H1 (cell line): Measurements from ENCODE around the gene SRGAP3. TPM values are rescaled to one million over a fixed set of nuclear protein-coding genes. Genes with fewer than 3 reads are reported as not detected.

Experiments used
- CTCF ChIA-PET: fragments of 300-600 bp; sonication (Branson Sonifier 250); formaldehyde crosslinking; loops from one replicate; lab custom pipeline; 2021; ENCODE audit not compliant: partially characterized antibody; lab: Charles Lee
- POLR2A ChIA-PET: fragments of 300-600 bp; sonication (Branson Sonifier 250); formaldehyde crosslinking; loops from one replicate; lab custom pipeline; 2021; ENCODE audit warnings: inconsistent platforms; ENCODE audit not compliant: partially characterized antibody; lab: Charles Lee
- DNase-seq, 2 experiments: peaks; one replicate each; pipeline versions ENCODE4 v3.0.0 to v3.0.0-alpha.2; 2010 to 2022; ENCODE audit warnings: low spot score in 2 of 2, low read depth in 1 of 2, mixed read lengths in 1 of 2
- FAIRE-seq: peaks from 2 replicates; lab custom pipeline; 2011; peaks lifted over from hg19 to GRCh38; lab: Jason Lieb, UNC
- H2AFZ ChIP-seq: 2 replicates; pipeline ENCODE4 v1.8.1; 2012; ENCODE audit warnings: low read length, inconsistent platforms
- H2AK5ac ChIP-seq: 2 replicates; pipeline ENCODE4 v1.6.1; 2013; ENCODE audit warnings: low read depth, low read length
- H2BK120ac ChIP-seq: replicated peaks from 2 replicates; pipeline ENCODE3; 2013; ENCODE audit warnings: low read depth, low read length, inconsistent platforms
- H2BK12ac ChIP-seq: 2 replicates; pipeline ENCODE4 v1.6.1; 2013; ENCODE audit warnings: low read depth, low read length
- H2BK15ac ChIP-seq: 2 replicates; pipeline ENCODE4 v1.6.1; 2013; ENCODE audit warnings: low read length
- H2BK20ac ChIP-seq: 2 replicates; pipeline ENCODE4 v1.6.1; 2013; ENCODE audit warnings: low read length
- H2BK5ac ChIP-seq: 2 replicates; pipeline ENCODE4 v1.6.1; 2013; ENCODE audit warnings: low read depth, low read length
- H3K14ac ChIP-seq: 2 replicates; pipeline ENCODE4 v1.6.1; 2013; ENCODE audit warnings: inconsistent platforms; ENCODE audit not compliant: insufficient read length
- H3K18ac ChIP-seq: 2 replicates; pipeline ENCODE4 v1.6.1; 2013; ENCODE audit warnings: low read length; ENCODE audit errors: extremely low read depth
- H3K23ac ChIP-seq: 2 replicates; pipeline ENCODE4 v1.6.1; 2013; ENCODE audit warnings: inconsistent platforms; ENCODE audit not compliant: insufficient read length
- H3K23me2 ChIP-seq: 2 replicates; pipeline ENCODE4 v1.6.1; 2013; ENCODE audit warnings: low read depth, low read length
- H3K27ac ChIP-seq: 2 replicates; pipeline ENCODE4 v1.6.1; 2011; ENCODE audit warnings: low read depth, low read length, inconsistent platforms
- H3K27me3 ChIP-seq, 4 experiments: replicated peaks in 1 of 4; 1 replicate in 1 of 4; 2 replicates in 3 of 4; pipeline versions ENCODE4 v1.6.1 to v1.8.1; 2011 to 2013; ENCODE audit warnings: low read length in 3 of 4, mild to moderate bottlenecking in 3 of 4, inconsistent platforms in 2 of 4, mixed read lengths in 2 of 4, moderate library complexity in 1 of 4; ENCODE audit not compliant: control insufficient read depth in 3 of 4, insufficient read depth in 3 of 4; ENCODE audit errors: extremely low read depth in 1 of 4
- H3K36me3 ChIP-seq, 4 experiments: 2 replicates each; pipeline versions ENCODE4 v1.6.1 to v1.8.1; 2011 to 2013; ENCODE audit warnings: mild to moderate bottlenecking in 4 of 4, low read length in 3 of 4, moderate library complexity in 2 of 4, control low read depth in 1 of 4, inconsistent platforms in 1 of 4; ENCODE audit not compliant: insufficient read depth in 4 of 4, control insufficient read depth in 2 of 4
- H3K4ac ChIP-seq: replicated peaks from 2 replicates; pipeline ENCODE3; 2013; ENCODE audit warnings: low read length, low read depth, mixed read lengths, inconsistent platforms; ENCODE audit not compliant: insufficient read length
- H3K4me1 ChIP-seq, 4 experiments: replicated peaks in 1 of 4; 1 replicate in 1 of 4; 2 replicates in 3 of 4; pipeline versions ENCODE4 v1.6.1 to v1.8.1; 2011 to 2013; ENCODE audit warnings: low read length in 3 of 4, inconsistent platforms in 2 of 4, mixed read lengths in 1 of 4; ENCODE audit not compliant: insufficient read depth in 4 of 4, control insufficient read depth in 3 of 4
- H3K4me2 ChIP-seq, 2 experiments: 2 replicates each; pipeline versions ENCODE4 v1.6.1 to v1.8.1; 2011 to 2013; ENCODE audit warnings: low read depth in 2 of 2, low read length in 2 of 2, control low read depth in 1 of 2, inconsistent platforms in 1 of 2, mild to moderate bottlenecking in 1 of 2; ENCODE audit not compliant: insufficient read depth in 1 of 2
- H3K4me3 ChIP-seq, 4 experiments: fragments of 200-600, 300-600 bp in 1 of 4; sonication (generic), shearing (Covaris generic), sonication (Bioruptor Twin) in 1 of 4; 2 replicates each; pipeline versions ENCODE4 v1.5.1 to v1.8.1; 2011 to 2016; ENCODE audit warnings: low read length in 4 of 4, low read depth in 3 of 4, control low read depth in 2 of 4, inconsistent platforms in 2 of 4, mild to moderate bottlenecking in 2 of 4, mixed read lengths in 1 of 4, moderate library complexity in 1 of 4; ENCODE audit not compliant: insufficient read depth in 2 of 4; ENCODE audit errors: extremely low read depth in 1 of 4
- H3K56ac ChIP-seq: replicated peaks from 2 replicates; pipeline ENCODE3; 2013; ENCODE audit warnings: low read depth, mild to moderate bottlenecking, mixed read lengths, low read length, inconsistent platforms; ENCODE audit not compliant: insufficient read length
- H3K79me1 ChIP-seq: 2 replicates; pipeline ENCODE4 v1.6.1; 2013; ENCODE audit warnings: low read depth, low read length, control low read depth
- H3K79me2 ChIP-seq, 2 experiments: 2 replicates each; pipeline versions ENCODE4 v1.6.1 to v1.8.1; 2012 to 2013; ENCODE audit warnings: low read length in 2 of 2, mild to moderate bottlenecking in 2 of 2, inconsistent platforms in 1 of 2; ENCODE audit not compliant: insufficient read depth in 2 of 2, control insufficient read depth in 1 of 2
- H3K9ac ChIP-seq, 4 experiments: replicated peaks in 1 of 4; 1 replicate in 1 of 4; 2 replicates in 3 of 4; pipeline versions ENCODE4 v1.6.1 to v1.8.1; 2011 to 2013; ENCODE audit warnings: low read depth in 3 of 4, low read length in 3 of 4, control low read depth in 2 of 4, mild to moderate bottlenecking in 2 of 4, moderate library complexity in 2 of 4, inconsistent platforms in 1 of 4; ENCODE audit errors: extremely low read depth in 1 of 4
- H3K9me3 ChIP-seq, 2 experiments: 2 replicates each; pipeline versions ENCODE4 v1.6.1 to v1.8.1; 2012 to 2013; ENCODE audit warnings: mild to moderate bottlenecking in 2 of 2, moderate library complexity in 2 of 2, control low read depth in 1 of 2, inconsistent platforms in 1 of 2, low read depth in 1 of 2, low read length in 1 of 2, mixed read lengths in 1 of 2; ENCODE audit not compliant: insufficient read depth in 2 of 2
- H4K20me1 ChIP-seq, 2 experiments: replicated peaks in 1 of 2; 2 replicates each; pipeline versions ENCODE3 to v1.8.1; 2011 to 2013; ENCODE audit warnings: inconsistent platforms in 2 of 2, low read length in 2 of 2, mild to moderate bottlenecking in 1 of 2; ENCODE audit not compliant: insufficient read depth in 2 of 2, control insufficient read depth in 1 of 2
- H4K5ac ChIP-seq: 2 replicates; pipeline ENCODE4 v1.6.1; 2013; ENCODE audit warnings: low read length, low read depth, mixed read lengths, inconsistent platforms; ENCODE audit not compliant: insufficient read length
- H4K8ac ChIP-seq: 2 replicates; pipeline ENCODE4 v1.8.0; 2013; ENCODE audit warnings: mild to moderate bottlenecking, moderate library complexity, low read length, inconsistent platforms; ENCODE audit not compliant: insufficient read depth; ENCODE audit errors: extremely low read depth
- H4K91ac ChIP-seq: replicated peaks from 2 replicates; pipeline ENCODE3; 2013; ENCODE audit warnings: low read length, mixed read lengths, inconsistent platforms; ENCODE audit not compliant: insufficient read length
- CREB1 ChIP-seq: IDR thresholded peaks from 2 replicates; pipeline ENCODE4 v1.6.1; 2012; ENCODE audit warnings: inconsistent platforms
- EGR1 ChIP-seq: IDR thresholded peaks from 2 replicates; pipeline ENCODE4 v1.6.1; 2011; ENCODE audit warnings: low read depth, low read length, borderline replicate concordance
- EZH2 ChIP-seq: fragments of 200-600 bp; sonication (generic); IDR thresholded peaks from 2 replicates; pipeline ENCODE4 v1.7.1; 2012; ENCODE audit warnings: low read depth, mild to moderate bottlenecking, moderate library complexity, low read length, inconsistent platforms; ENCODE audit not compliant: severe bottlenecking
- KDM1A ChIP-seq: fragments of 200-600, 300-600 bp; sonication (generic); IDR thresholded peaks from 2 replicates; pipeline ENCODE4 v1.7.1; 2016; ENCODE audit warnings: mild to moderate bottlenecking, low read length, borderline replicate concordance
- KDM5A ChIP-seq: fragments of 200-600 bp; IDR thresholded peaks from 2 replicates; pipeline ENCODE4 v1.7.1; 2012; ENCODE audit warnings: mild to moderate bottlenecking, low read length, inconsistent platforms, mixed read lengths
- MAX ChIP-seq: IDR thresholded peaks from 2 replicates; pipeline ENCODE4 v1.6.1; 2012; ENCODE audit warnings: inconsistent platforms
- NRF1 ChIP-seq: IDR thresholded peaks from 2 replicates; pipeline ENCODE4 v1.6.1; 2011; ENCODE audit warnings: mild to moderate bottlenecking, low read depth, low read length, improper control_type of control experiment
- PHF8 ChIP-seq: fragments of 200-600 bp; sonication (generic); conservative IDR thresholded peaks from 2 replicates; pipeline ENCODE4 v1.7.1; 2012; ENCODE audit warnings: low read depth, mild to moderate bottlenecking, inconsistent platforms, low read length, moderate library complexity
- SIX5 ChIP-seq: IDR thresholded peaks from 2 replicates; pipeline ENCODE4 v1.6.1; 2011; ENCODE audit warnings: mild to moderate bottlenecking, low read depth, low read length
- SP1 ChIP-seq: IDR thresholded peaks from 2 replicates; pipeline ENCODE4 v1.6.1; 2011; ENCODE audit warnings: low read depth, low read length
- TBP ChIP-seq: IDR thresholded peaks from 2 replicates; pipeline ENCODE4 v1.6.1; 2011; ENCODE audit warnings: low read depth, low read length, improper control_type of control experiment
- TEAD4 ChIP-seq: IDR thresholded peaks from 2 replicates; pipeline ENCODE4 v1.6.1; 2012; ENCODE audit warnings: low read depth, low read length, inconsistent platforms, mixed read lengths
- YY1 ChIP-seq: IDR thresholded peaks from 2 replicates; pipeline ENCODE4 v1.6.1; 2011; ENCODE audit warnings: low read depth, mild to moderate bottlenecking, low read length
- ZNF274 ChIP-seq: IDR thresholded peaks from 2 replicates; pipeline ENCODE4 v1.7.0; 2012; ENCODE audit warnings: low read length, borderline replicate concordance; ENCODE audit errors: extremely low read depth
- WGBS, 2 experiments: shearing (Covaris generic) in 1 of 2; methylation state at CpG; one replicate each; pipeline versions ENCODE4 v1.1.6 to v1.1.7; 2013 to 2015; ENCODE audit warnings: low lambda C conversion rate in 2 of 2, mixed read lengths in 2 of 2, inconsistent platforms in 1 of 2, low coverage in 1 of 2, missing lambda C conversion rate in 1 of 2; ENCODE audit not compliant: insufficient replicate concordance in 2 of 2, insufficient coverage in 1 of 2, insufficient read length in 1 of 2; ENCODE audit errors: extremely low coverage in 1 of 2, missing lambda C conversion rate in 1 of 2; 5-methylcytosine and 5-hydroxymethylcytosine counted together
- polyA plus RNA-seq, 7 experiments: library from polyadenylated mRNA; depleted of rRNA in 3 of 7; stranded (reverse) in 5 of 7; unstranded in 2 of 7; fragments of >200 nt in 5 of 7; fragments of 200-250 nt in 2 of 7; gene quantifications; 1 replicate in 5 of 7; 2 replicates in 1 of 7; 4 replicates in 1 of 7; pipeline versions ENCODE4 v1.2.1 to v1.2.3, GENCODE V29; 2011 to 2013; ENCODE audit warnings: missing spikeins in 2 of 7, mixed read lengths in 2 of 7
- total RNA-seq: library from RNA; stranded (reverse); fragmentation: NEBNext Ultra II Directional; extraction: Animal tissue kit (Norgen Biotek cat#: 25700); gene quantifications from 2 replicates; pipeline ENCODE4 v1.2.1, GENCODE V29; 2021

Gene SRGAP3
- total and polyA plus RNA-seq, 2 of the 8 experiments (the other 6 are each of a cell fraction or from before 2014, with no cell fraction given) = 5.8 to 11.4 TPM

- no peak overlapping the region for H2AK5ac ChIP-seq
- no peaks in the 10 kb centered on the region for H3K27me3 ChIP-seq
- POLR2A ChIA-PET = interaction anchor here (1.3 kb wide), 1 partner anchor 12 kb away, joined by 3 read pairs; no protein-coding TSS in a partner anchor
- no peak overlapping the region for H3K56ac ChIP-seq
- H4K8ac ChIP-seq = no peak overlapping the region
- H2AFZ ChIP-seq = no peak overlapping the region
- H3K18ac ChIP-seq = no peak overlapping the region
- no peak overlapping the region for H4K5ac ChIP-seq
- no peaks in the 10 kb centered on the region for H3K79me2 ChIP-seq
- no peak overlapping the region for H3K27ac ChIP-seq
- no peaks in the 10 kb centered on the region for H3K36me3 ChIP-seq
- peak overlapping the region; percentile 5; the same call in 1 of the 2 replicates for H2BK15ac ChIP-seq
- CTCF ChIA-PET = interaction anchor here (1.0 to 1.5 kb wide), 3 partner anchors 8 to 75 kb away, joined by 3 to 7 read pairs (median 5); no protein-coding TSS in a partner anchor
- 89% methylated on average over 12 of the region's 12 CpGs; no CpG with 5 or more reads in 1 of the 2 experiments for WGBS, 2 experiments
- FAIRE-seq = no peak
- no peak overlapping the region for H2BK20ac ChIP-seq
- DNase-seq = no peak
- H2BK12ac ChIP-seq = no peak overlapping the region
- peaks cover 0 to 5% (median under 1%) of the 10 kb centered on the region in 4 experiments; a peak in 2 of 7 replicates for H3K4me1 ChIP-seq
- no peak for TF ChIP-seq NRF1
- no peak for TF ChIP-seq TBP
- TF ChIP-seq EGR1 = no peak
- no peak for TF ChIP-seq SIX5
- TF ChIP-seq KDM5A = no peak
- TF ChIP-seq YY1 = no peak
- TF ChIP-seq SP1 = no peak
- no peak for TF ChIP-seq MAX
- TF ChIP-seq KDM1A = no peak
- no peak for TF ChIP-seq CREB1
- TF ChIP-seq PHF8 = no peak
- no peak for TF ChIP-seq EZH2
- no peak for TF ChIP-seq TEAD4
- TF ChIP-seq ZNF274 = no peak
- no peak overlapping the region for H3K4ac ChIP-seq
- H2BK5ac ChIP-seq = no peak overlapping the region
- no peaks in the 10 kb centered on the region for H3K9me3 ChIP-seq
- no peak overlapping the region for H3K4me2 ChIP-seq
- no peak overlapping the region for H3K4me3 ChIP-seq
- H3K14ac ChIP-seq = no peak overlapping the region
- no peaks in the 10 kb centered on the region for H4K20me1 ChIP-seq
- H3K79me1 ChIP-seq = no peaks in the 10 kb centered on the region
- H3K9ac ChIP-seq = no peak overlapping the region; a peak in 1 of 7 replicates
- no peaks in the 10 kb centered on the region for H3K23me2 ChIP-seq
- no peak overlapping the region for H3K23ac ChIP-seq
- no peak overlapping the region for H2BK120ac ChIP-seq
- no peak overlapping the region for H4K91ac ChIP-seq
Observed at GRCh38 chr3:9037144-9037711, 212.2 kb downstream of the SRGAP3 start.
